GM19468 (cell line): ENCODE results near the gene GRIK2.
A peak's percentile ranks its signal among the peaks of the same experiment; 100 is the strongest.
"Not testable (repeated sequence)": the region's sequence is repeated elsewhere in the genome, so short reads cannot be mapped to it uniquely, and the experiment has no call there.

Experiments
- ATAC-seq: cut with Tn5 transposase; IDR thresholded peaks from one replicate; pipeline ENCODE4 v1.9.1; 2021; ENCODE audit warnings: mild to moderate bottlenecking, moderate library complexity, moderate number of reproducible peaks; ENCODE audit not compliant: unreplicated experiment; ENCODE audit errors: extremely low read depth

The GRIK2 gene

GRCh38 chr6:101607111-101607690 is 213.7 kb downstream of the GRIK2 start:
- ATAC-seq, result no peak

GRCh38 chr6:101608703-101609102 is 215.2 kb downstream of the GRIK2 start:
- ATAC-seq, result no peak

GRCh38 chr6:101613556-101613955 is 220.0 kb downstream of the GRIK2 start:
- ATAC-seq, result no peak

- no peak for ATAC-seq
Measured at GRCh38 chr6:101614774-101615173, 221.3 kb downstream of the GRIK2 start.

GRCh38 chr6:101626269-101626668 is 232.8 kb downstream of the GRIK2 start:
- ATAC-seq, result no peak

GRCh38 chr6:101630941-101631340 is 237.4 kb downstream of the GRIK2 start:
- ATAC-seq, result no peak

- ATAC-seq, result no peak
Measured at GRCh38 chr6:101633081-101633480, 239.6 kb downstream of the GRIK2 start.

- not testable (repeated sequence) for ATAC-seq
Measured at GRCh38 chr6:101638865-101639264, 245.4 kb downstream of the GRIK2 start.

- no peak for ATAC-seq
Measured at GRCh38 chr6:101640131-101640530, 246.6 kb downstream of the GRIK2 start.

- no peak for ATAC-seq
Measured at GRCh38 chr6:101645770-101646169, 252.3 kb downstream of the GRIK2 start.

GRCh38 chr6:101650402-101651100 is 257.0 kb downstream of the GRIK2 start:
- ATAC-seq, result no peak

- ATAC-seq, result no peak
Measured at GRCh38 chr6:101652079-101652478, 258.6 kb downstream of the GRIK2 start.

- no peak for ATAC-seq
Measured at GRCh38 chr6:101655109-101655508, 261.6 kb downstream of the GRIK2 start.

- ATAC-seq, result peak; percentile 64
Measured at GRCh38 chr6:101662111-101662897, 268.8 kb downstream of the GRIK2 start.

- ATAC-seq, result no peak
Measured at GRCh38 chr6:101663100-101663499, 269.6 kb downstream of the GRIK2 start.

GRCh38 chr6:101666256-101666655 is 272.7 kb downstream of the GRIK2 start:
- ATAC-seq, result no peak

- ATAC-seq, result no peak
Measured at GRCh38 chr6:101668496-101669030, 275.1 kb downstream of the GRIK2 start.

- no peak for ATAC-seq
Measured at GRCh38 chr6:101676187-101676586, 282.7 kb downstream of the GRIK2 start.

- no peak for ATAC-seq
Measured at GRCh38 chr6:101682937-101683336, 289.4 kb downstream of the GRIK2 start.

GRCh38 chr6:101683884-101684283 is 290.4 kb downstream of the GRIK2 start:
- ATAC-seq, result no peak

- no peak for ATAC-seq
Measured at GRCh38 chr6:101686653-101687052, 293.1 kb downstream of the GRIK2 start.
